Regular cardiac myocyte (primary cell): Measurements from ENCODE around the gene SLAIN1. TPM values are rescaled to one million over a fixed set of nuclear protein-coding genes. Genes with fewer than 3 reads are reported as not detected.

Experiments used
- total RNA-seq: library from RNA; depleted of rRNA; stranded (reverse); fragments of >200 nt; gene quantifications from 2 replicates; pipeline ENCODE4 v1.2.3, GENCODE V29; 2014

SLAIN1 gene
- total RNA-seq, result 0.38 and 0.56 TPM in 2 replicates

DNA sequence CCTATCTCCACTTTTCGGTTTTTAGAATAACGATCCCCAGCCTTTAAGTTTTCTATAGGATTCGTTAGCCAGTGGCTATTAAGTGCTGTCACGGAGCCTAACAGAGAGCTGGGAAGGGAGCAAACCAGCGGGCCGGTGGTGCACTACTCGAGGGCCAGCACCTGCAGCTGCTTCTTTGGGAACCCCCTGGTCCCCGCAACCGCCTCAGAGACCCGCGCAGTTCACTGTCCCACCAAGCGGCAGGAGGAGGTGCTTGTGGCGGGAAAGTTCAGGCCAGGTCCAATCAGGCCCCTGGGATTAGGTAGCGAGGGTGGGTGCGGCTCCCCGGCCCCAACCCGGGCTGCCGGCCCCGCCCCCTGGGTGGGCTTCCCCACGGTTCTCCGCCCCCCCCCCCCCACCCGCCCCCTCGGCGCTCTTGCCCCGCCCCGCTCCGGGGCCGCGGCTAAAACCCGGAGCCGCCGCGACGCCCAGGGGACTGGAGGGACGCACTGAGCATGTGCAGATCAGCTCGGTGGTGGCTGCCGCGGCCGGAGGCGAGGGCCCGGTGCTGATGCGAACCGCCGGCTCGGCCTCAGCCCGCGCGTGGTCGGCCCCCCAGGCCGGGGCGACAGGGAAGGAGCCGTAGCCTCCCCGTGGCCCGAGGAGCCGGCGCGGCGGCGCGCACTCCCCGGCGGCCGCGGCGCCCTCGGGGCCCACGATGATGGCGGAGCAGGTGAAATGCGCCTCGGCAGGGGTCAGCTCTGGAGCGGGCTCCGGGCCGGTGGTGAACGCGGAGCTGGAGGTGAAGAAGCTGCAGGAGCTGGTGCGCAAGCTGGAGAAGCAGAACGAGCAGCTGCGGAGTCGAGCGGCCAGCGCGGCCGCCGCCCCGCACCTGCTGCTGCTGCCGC lies at the start of gene SLAIN1:
TSS of gene SLAIN1 (plus strand) at position 471 of the 887 bp plus-strand sequence. CDS start at position 698, 227 bp downstream.

Other genes with a start within 250 kb of the SLAIN1 start
- not detected in 2 replicates for gene SCEL, start 162.0 kb upstream of the SLAIN1 start, total RNA-seq
- gene EDNRB, start 221.1 kb downstream of the SLAIN1 start, total RNA-seq, result 5.4 and 11.8 TPM in 2 replicates